GM12878 (cell line): ENCODE data around the gene ACAP1. TPM values are rescaled to one million over a fixed set of nuclear protein-coding genes. Genes with fewer than 3 reads are reported as not detected.
A peak's percentile ranks its signal among the peaks of the same experiment; 100 is the strongest.

Experiments used
- ATF7 ChIP-seq: fragments of 450-650 bp; IDR thresholded peaks from 2 replicates; pipeline ENCODE4 v1.6.1; 2016; ENCODE audit warnings: low read depth, mild to moderate bottlenecking
- BCLAF1 ChIP-seq: fragments of 450-650 bp; IDR thresholded peaks from 2 replicates; pipeline ENCODE4 v1.6.1; 2017; ENCODE audit warnings: antibody characterized with exemption, mild to moderate bottlenecking, moderate library complexity
- BMI1 ChIP-seq: fragments of 450-650 bp; IDR thresholded peaks from 2 replicates; pipeline ENCODE4 v1.6.1; 2016; ENCODE audit warnings: mild to moderate bottlenecking, moderate library complexity, borderline replicate concordance
- CBX5 ChIP-seq: sonication (generic); IDR thresholded peaks from 2 replicates; pipeline ENCODE4 v1.6.1; 2016; ENCODE audit warnings: low read depth, moderate library complexity, mild to moderate bottlenecking, inconsistent platforms
- DPF2 ChIP-seq: fragments of 450-650 bp; IDR thresholded peaks from 2 replicates; pipeline ENCODE4 v1.6.1; 2017; ENCODE audit warnings: mild to moderate bottlenecking
- E2F8 ChIP-seq: fragments of 450-650 bp; IDR thresholded peaks from 2 replicates; pipeline ENCODE4 v1.6.1; 2018; ENCODE audit warnings: mild to moderate bottlenecking, low read depth, moderate library complexity; ENCODE audit not compliant: partially characterized antibody
- EP300 ChIP-seq, 2 experiments: fragments of 150-350 bp in 1 of 2; IDR thresholded peaks; 2 replicates each; pipeline ENCODE4 v1.6.1; 2011 to 2012; ENCODE audit warnings: low read depth in 2 of 2, low read length in 2 of 2, borderline replicate concordance in 1 of 2, improper control_type of control experiment in 1 of 2, inconsistent platforms in 1 of 2; ENCODE audit not compliant: control insufficient read depth in 1 of 2
- FOXM1 ChIP-seq: IDR thresholded peaks from 2 replicates; pipeline ENCODE4 v1.6.1; 2012; ENCODE audit warnings: low read depth, mild to moderate bottlenecking, inconsistent platforms, low read length, moderate library complexity
- HCFC1 ChIP-seq: fragments of 150-350 bp; IDR thresholded peaks from 2 replicates; pipeline ENCODE4 v1.6.1; 2014; ENCODE audit warnings: low read length
- HSF1 ChIP-seq: fragments of 150-350 bp; IDR thresholded peaks from 2 replicates; pipeline ENCODE4 v1.6.1; 2014; ENCODE audit warnings: mild to moderate bottlenecking, low read depth, low read length
- KDM1A ChIP-seq: fragments of 200-600 bp; sonication (generic); IDR thresholded peaks from 2 replicates; pipeline ENCODE4 v1.6.1; 2016; ENCODE audit warnings: borderline replicate concordance
- MYB ChIP-seq: fragments of 150-350 bp; IDR thresholded peaks from 2 replicates; pipeline ENCODE4 v1.6.1; 2014; ENCODE audit warnings: mild to moderate bottlenecking, low read depth, low read length, borderline replicate concordance
- RBBP5 ChIP-seq: fragments of 200-600 bp; sonication (generic); conservative IDR thresholded peaks from 2 replicates; pipeline ENCODE4 v1.6.1; 2016
- SRF ChIP-seq, 2 experiments: IDR thresholded peaks; 2 replicates each; pipeline ENCODE4 v1.6.1; 2011; ENCODE audit warnings: low read depth in 2 of 2, low read length in 2 of 2, mild to moderate bottlenecking in 1 of 2, moderate library complexity in 1 of 2
- SUZ12 ChIP-seq: fragments of 200-600 bp; sonication (generic); IDR thresholded peaks from one replicate; pipeline ENCODE4 v1.6.1; 2018; ENCODE audit warnings: antibody characterized with exemption, mild to moderate bottlenecking; ENCODE audit not compliant: unreplicated experiment
- YBX1 ChIP-seq: fragments of 450-650 bp; IDR thresholded peaks from 2 replicates; pipeline ENCODE4 v1.6.1; 2016; ENCODE audit warnings: antibody characterized with exemption
- ZNF384 ChIP-seq: IDR thresholded peaks from 2 replicates; pipeline ENCODE4 v1.6.1; 2012; ENCODE audit warnings: low read depth, mild to moderate bottlenecking, low read length, improper control_type of control experiment, borderline replicate concordance
- polyA plus RNA-seq, 11 experiments: library from polyadenylated mRNA; depleted of rRNA in 4 of 11; unstranded in 6 of 11; stranded (reverse) in 5 of 11; fragments of >200 nt; fragmentation: Nextera tagmentation in 4 of 11; fragmentation: Illumina TruSeq in 1 of 11; extraction: Ambion mirVana in 4 of 11; extraction: Trizol in 1 of 11; gene quantifications; 1 replicate in 1 of 11; 2 replicates in 10 of 11; pipeline versions ENCODE4 v1.2.1 to v1.2.3, GENCODE V29; 2011 to 2016; ENCODE audit warnings: inconsistent platforms in 2 of 11, missing spikeins in 2 of 11, low read depth in 1 of 11
- total RNA-seq, 4 experiments: library from RNA; depleted of rRNA in 3 of 4; stranded (reverse); fragments of >200 nt in 3 of 4; fragmentation: Illumina TruSeq in 1 of 4; extraction: Trizol in 1 of 4; gene quantifications; 2 replicates each; pipeline versions ENCODE4 v1.2.1 to v1.2.3, GENCODE V29; 2013 to 2021
- TF ChIP-seq, protein P1 (sequence below): fragments of 150-350 bp; IDR thresholded peaks from 2 replicates; pipeline ENCODE4 v1.6.1; 2016; ENCODE audit warnings: low read depth, low read length

ACAP1 gene
- total and polyA plus RNA-seq, 10 of the 15 experiments (the other 5 are each of a cell fraction or from before 2014, with no cell fraction given): 5.7 to 245 (median 118) TPM

GRCh38 chr17:7307686-7308624, 28.4 kb upstream of the ACAP1 start (continued):
- TF ChIP-seq EP300 (IDR thresholded peaks at IDR 0.05; ENCODE audit: borderline replicate concordance in 1 of 2, control insufficient read depth in 1 of 2, low read depth in 2 of 2, low read length in 2 of 2) (no peak), ZNF384 (no peak), ATF7 (no peak), HCFC1 (no peak), BCLAF1 (no peak), SRF (IDR thresholded peaks at IDR 0.05; ENCODE audit: low read depth in 2 of 2, low read length in 2 of 2) (no peak), KDM1A (no peak), RBBP5 (no peak), CBX5 (no peak), MYB (no peak), SUZ12 (no peak), DPF2 (peak; percentile 37; the same call in 1 of the 2 replicates), BMI1 (no peak), FOXM1 (no peak), YBX1 (no peak), HSF1 (no peak), E2F8 (no peak)
- TF ChIP-seq, protein P1, sequence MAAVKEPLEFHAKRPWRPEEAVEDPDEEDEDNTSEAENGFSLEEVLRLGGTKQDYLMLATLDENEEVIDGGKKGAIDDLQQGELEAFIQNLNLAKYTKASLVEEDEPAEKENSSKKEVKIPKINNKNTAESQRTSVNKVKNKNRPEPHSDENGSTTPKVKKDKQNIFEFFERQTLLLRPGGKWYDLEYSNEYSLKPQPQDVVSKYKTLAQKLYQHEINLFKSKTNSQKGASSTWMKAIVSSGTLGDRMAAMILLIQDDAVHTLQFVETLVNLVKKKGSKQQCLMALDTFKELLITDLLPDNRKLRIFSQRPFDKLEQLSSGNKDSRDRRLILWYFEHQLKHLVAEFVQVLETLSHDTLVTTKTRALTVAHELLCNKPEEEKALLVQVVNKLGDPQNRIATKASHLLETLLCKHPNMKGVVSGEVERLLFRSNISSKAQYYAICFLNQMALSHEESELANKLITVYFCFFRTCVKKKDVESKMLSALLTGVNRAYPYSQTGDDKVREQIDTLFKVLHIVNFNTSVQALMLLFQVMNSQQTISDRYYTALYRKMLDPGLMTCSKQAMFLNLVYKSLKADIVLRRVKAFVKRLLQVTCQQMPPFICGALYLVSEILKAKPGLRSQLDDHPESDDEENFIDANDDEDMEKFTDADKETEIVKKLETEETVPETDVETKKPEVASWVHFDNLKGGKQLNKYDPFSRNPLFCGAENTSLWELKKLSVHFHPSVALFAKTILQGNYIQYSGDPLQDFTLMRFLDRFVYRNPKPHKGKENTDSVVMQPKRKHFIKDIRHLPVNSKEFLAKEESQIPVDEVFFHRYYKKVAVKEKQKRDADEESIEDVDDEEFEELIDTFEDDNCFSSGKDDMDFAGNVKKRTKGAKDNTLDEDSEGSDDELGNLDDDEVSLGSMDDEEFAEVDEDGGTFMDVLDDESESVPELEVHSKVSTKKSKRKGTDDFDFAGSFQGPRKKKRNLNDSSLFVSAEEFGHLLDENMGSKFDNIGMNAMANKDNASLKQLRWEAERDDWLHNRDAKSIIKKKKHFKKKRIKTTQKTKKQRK: no peak
